Measurements from ENCODE around the gene NCCRP1.

NCCRP1 gene

GRCh38 chr19:39175564-39175963, 21.2 kb upstream of the NCCRP1 start:
- Mint-ChIP-seq H3K4me3 (no peak overlapping the region), H3K9me3 (no peaks in the 10 kb centered on the region), H3K27ac (no peak overlapping the region), H3K36me3 (ENCODE audit: low read depth) (peaks cover 5% of the 10 kb centered on the region), H3K27me3 (ENCODE audit: low read depth, poor library complexity) (no peaks in the 10 kb centered on the region), H3K4me1 (peaks cover 4% of the 10 kb centered on the region)
- no peak for TF ChIP-seq CTCF (IDR thresholded peaks at IDR 0.05)
- DNase-seq: no peak

- Mint-ChIP-seq H3K27me3 (ENCODE audit: low read depth, poor library complexity) (no peaks in the 10 kb centered on the region), H3K4me1 (peaks cover 7% of the 10 kb centered on the region), H3K4me3 (no peak overlapping the region), H3K36me3 (ENCODE audit: low read depth) (peaks cover 13% of the 10 kb centered on the region), H3K9me3 (no peaks in the 10 kb centered on the region), H3K27ac (no peak overlapping the region)
- DNase-seq: no peak
- no peak for TF ChIP-seq CTCF (IDR thresholded peaks at IDR 0.05)
Observed at GRCh38 chr19:39177110-39177699, 19.6 kb upstream of the NCCRP1 start.

- TF ChIP-seq CTCF (IDR thresholded peaks at IDR 0.05): no peak
- no peak overlapping the region for H3K4me3 Mint-ChIP-seq
- peaks cover 9% of the 10 kb centered on the region for H3K4me1 Mint-ChIP-seq
- peaks cover 15% of the 10 kb centered on the region for H3K36me3 Mint-ChIP-seq (ENCODE audit: low read depth)
- DNase-seq: no peak
- no peaks in the 10 kb centered on the region for H3K9me3 Mint-ChIP-seq
- no peaks in the 10 kb centered on the region for H3K27me3 Mint-ChIP-seq (ENCODE audit: low read depth, poor library complexity)
- H3K27ac Mint-ChIP-seq: no peak overlapping the region
Observed at GRCh38 chr19:39177736-39178135, 19.0 kb upstream of the NCCRP1 start.

GRCh38 chr19:39178296-39179006, 18.3 kb upstream of the NCCRP1 start:
- Mint-ChIP-seq H3K4me3 (no peak overlapping the region), H3K27ac (peak overlapping the region; percentile 81)
- no peak for DNase-seq

GRCh38 chr19:39179754-39180153, 17.0 kb upstream of the NCCRP1 start:
- no peak for TF ChIP-seq CTCF (IDR thresholded peaks at IDR 0.05)
- Mint-ChIP-seq H3K4me1 (peaks cover 9% of the 10 kb centered on the region), H3K27me3 (ENCODE audit: low read depth, poor library complexity) (peaks cover 6% of the 10 kb centered on the region), H3K9me3 (no peaks in the 10 kb centered on the region), H3K36me3 (ENCODE audit: low read depth) (peaks cover 22% of the 10 kb centered on the region), H3K27ac (no peak overlapping the region), H3K4me3 (no peak overlapping the region)
- DNase-seq: no peak

More at GRCh38 chr19:39178296-39179006, 18.3 kb upstream of the NCCRP1 start:
- H3K4me1 Mint-ChIP-seq: peaks cover 9% of the 10 kb centered on the region
- H3K27me3 Mint-ChIP-seq (ENCODE audit: low read depth, poor library complexity): peaks cover 6% of the 10 kb centered on the region
- no peak for TF ChIP-seq CTCF (IDR thresholded peaks at IDR 0.05)
- H3K9me3 Mint-ChIP-seq: no peaks in the 10 kb centered on the region
- H3K36me3 Mint-ChIP-seq (ENCODE audit: low read depth): peaks cover 22% of the 10 kb centered on the region

- Mint-ChIP-seq H3K36me3 (ENCODE audit: low read depth) (peaks cover 20% of the 10 kb centered on the region), H3K9me3 (no peaks in the 10 kb centered on the region), H3K4me3 (no peak overlapping the region), H3K4me1 (peaks cover 10% of the 10 kb centered on the region), H3K27ac (peak overlapping the region; percentile 78), H3K27me3 (ENCODE audit: low read depth, poor library complexity) (peaks cover 6% of the 10 kb centered on the region)
- DNase-seq: no peak
- no peak for TF ChIP-seq CTCF (IDR thresholded peaks at IDR 0.05)
Observed at GRCh38 chr19:39180749-39181148, 16.0 kb upstream of the NCCRP1 start.
